Panc1 (cell line): ENCODE measurements around the gene AHI1. TPM values are rescaled to one million over a fixed set of nuclear protein-coding genes. Genes with fewer than 3 reads are reported as not detected.

Experiments
- ATAC-seq: fragments of 200-7000 bp; cut with Tn5 transposase; 2 replicates; pipeline ENCODE4 v1.9.1; 2020; ENCODE audit warnings: mild to moderate bottlenecking, moderate library complexity
- BruUV-seq: library from RNA; stranded (reverse); fragments of 400-500 nt; replicated peaks from 2 replicates; lab custom pipeline; 2021; lab: Mats Ljungman, UMichigan
- CTCF ChIA-PET: fragments of 300-600 bp; sonication (Branson Sonifier 250); formaldehyde crosslinking; loops from one replicate; lab custom pipeline; 2022; ENCODE audit warnings: antibody characterized with exemption; lab: Charles Lee
- POLR2A ChIA-PET: fragments of 300-600 bp; sonication (Branson Sonifier 250); formaldehyde crosslinking; loops from one replicate; lab custom pipeline; 2022; ENCODE audit warnings: antibody characterized with exemption; lab: Charles Lee
- DNase-seq: peaks from one replicate; pipeline ENCODE4 v3.0.0-alpha.2; 2010; ENCODE audit warnings: low read depth, low spot score
- H3K27ac ChIP-seq: 2 replicates; pipeline ENCODE4 v1.5.1; 2011; ENCODE audit warnings: mild to moderate bottlenecking, low read length, inconsistent platforms
- H3K27me3 ChIP-seq: fragments of 200-500 bp; sonication (Bioruptor generic); 2 replicates; pipeline ENCODE4 v1.6.0; 2014; ENCODE audit warnings: low read length, inconsistent platforms; ENCODE audit not compliant: control insufficient read depth, insufficient read depth
- H3K36me3 ChIP-seq: fragments of 200-500 bp; sonication (Bioruptor generic); 2 replicates; pipeline ENCODE4 v1.5.1; 2014; ENCODE audit warnings: inconsistent platforms, mild to moderate bottlenecking, low read length, moderate library complexity; ENCODE audit not compliant: control insufficient read depth, insufficient read depth
- H3K4me1 ChIP-seq: 2 replicates; pipeline ENCODE4 v1.5.1; 2011; ENCODE audit warnings: inconsistent platforms, mild to moderate bottlenecking, low read length, moderate library complexity; ENCODE audit not compliant: control insufficient read depth, insufficient read depth
- H3K4me3 ChIP-seq, 2 experiments: 2 replicates each; pipeline ENCODE4 v1.5.1; 2011 to 2012; ENCODE audit warnings: low read depth in 2 of 2, low read length in 2 of 2, mild to moderate bottlenecking in 2 of 2, inconsistent platforms in 1 of 2, moderate library complexity in 1 of 2
- H3K9me3 ChIP-seq: fragments of 200-500 bp; sonication (Bioruptor generic); 2 replicates; pipeline ENCODE4 v1.5.1; 2014; ENCODE audit warnings: low read depth, mild to moderate bottlenecking, inconsistent platforms, low read length, moderate library complexity; ENCODE audit not compliant: control insufficient read depth, insufficient read depth
- POLR2AphosphoS5 ChIP-seq: IDR thresholded peaks from 2 replicates; pipeline ENCODE4 v1.6.1; 2012; ENCODE audit warnings: mild to moderate bottlenecking, low read depth, low read length, moderate library complexity
- SIN3A ChIP-seq: IDR thresholded peaks from 2 replicates; pipeline ENCODE4 v1.6.1; 2012; ENCODE audit warnings: low read depth, mild to moderate bottlenecking, low read length, moderate library complexity, borderline replicate concordance; ENCODE audit not compliant: insufficient read depth
- TCF7L2 ChIP-seq: IDR thresholded peaks from 2 replicates; pipeline ENCODE4 v1.6.1; 2011; ENCODE audit warnings: mild to moderate bottlenecking, low read depth, low read length, inconsistent platforms
- in situ Hi-C: cut with HindIII; loops from 2 replicates; pipeline ENCODE4 v1.10.0; 2016; ENCODE audit warnings: low sequenced_read_pairs, low pct_unique_long_range_greater_than_20kb
- intact Hi-C: fragments of 100-400 bp; cut with micrococcal nuclease; formaldehyde crosslinking; loops from one replicate; pipeline ENCODE4 v1.10.0; 2022; ENCODE audit not compliant: unreplicated experiment
- total RNA-seq: library from RNA; stranded (reverse); gene quantifications from one replicate; pipeline ENCODE4 v1.2.1, GENCODE V29; 2021; ENCODE audit not compliant: unreplicated experiment
- TF ChIP-seq, protein P1 (sequence below), 2 experiments: IDR thresholded peaks; 2 replicates each; pipeline ENCODE4 v1.6.1; 2011 to 2012; ENCODE audit warnings: low read depth in 2 of 2, control low read depth in 1 of 2, low read length in 1 of 2, mild to moderate bottlenecking in 1 of 2, moderate library complexity in 1 of 2; ENCODE audit not compliant: insufficient read depth in 1 of 2
- TF ChIP-seq, protein P2 (sequence below): fragments of 450-650 bp; IDR thresholded peaks from 2 replicates; pipeline ENCODE4 v1.5.1; 2017; ENCODE audit warnings: mild to moderate bottlenecking

AHI1 gene
- total RNA-seq, 1 experiment from 2014 or later, result 22.3 TPM

DNA sequence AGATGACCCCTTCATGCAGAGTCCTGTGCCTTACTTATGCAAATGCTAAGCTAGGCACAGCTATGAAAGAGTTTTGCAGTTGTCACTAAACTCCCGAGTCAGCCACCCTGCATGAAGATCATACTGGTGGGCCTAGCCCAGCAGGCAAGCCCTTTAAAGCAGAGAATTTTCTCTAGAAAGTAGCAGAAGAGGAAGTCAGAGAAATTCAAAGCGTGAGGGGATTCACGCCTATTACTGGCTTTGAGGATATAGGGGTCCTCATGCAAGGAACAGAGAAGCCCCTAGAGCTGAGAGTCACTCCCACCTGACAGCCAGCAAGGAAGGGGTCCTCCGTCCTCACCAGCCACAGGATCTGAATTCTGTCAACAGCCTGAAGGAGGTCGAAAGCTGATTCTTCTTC lies 261.8 kb downstream of the AHI1 start:
- H3K27ac ChIP-seq, result no peak overlapping the region
- intact Hi-C loops (no loop called here), in situ Hi-C loops (no loop called here)
- H3K4me1 ChIP-seq, result no peaks in the 10 kb centered on the region
- BruUV-seq, result no TSS peak
- H3K36me3 ChIP-seq, result no peaks in the 10 kb centered on the region
- CTCF ChIA-PET, result no interaction called here
- no peaks in the 10 kb centered on the region for H3K9me3 ChIP-seq
- no peak overlapping the region for H3K4me3 ChIP-seq
- H3K27me3 ChIP-seq, result no peaks in the 10 kb centered on the region; the same call in 1 of the 2 replicates
- ATAC-seq (no peak), DNase-seq (no peak)
- POLR2A ChIA-PET, result no interaction called here
- TF ChIP-seq, protein P1, sequence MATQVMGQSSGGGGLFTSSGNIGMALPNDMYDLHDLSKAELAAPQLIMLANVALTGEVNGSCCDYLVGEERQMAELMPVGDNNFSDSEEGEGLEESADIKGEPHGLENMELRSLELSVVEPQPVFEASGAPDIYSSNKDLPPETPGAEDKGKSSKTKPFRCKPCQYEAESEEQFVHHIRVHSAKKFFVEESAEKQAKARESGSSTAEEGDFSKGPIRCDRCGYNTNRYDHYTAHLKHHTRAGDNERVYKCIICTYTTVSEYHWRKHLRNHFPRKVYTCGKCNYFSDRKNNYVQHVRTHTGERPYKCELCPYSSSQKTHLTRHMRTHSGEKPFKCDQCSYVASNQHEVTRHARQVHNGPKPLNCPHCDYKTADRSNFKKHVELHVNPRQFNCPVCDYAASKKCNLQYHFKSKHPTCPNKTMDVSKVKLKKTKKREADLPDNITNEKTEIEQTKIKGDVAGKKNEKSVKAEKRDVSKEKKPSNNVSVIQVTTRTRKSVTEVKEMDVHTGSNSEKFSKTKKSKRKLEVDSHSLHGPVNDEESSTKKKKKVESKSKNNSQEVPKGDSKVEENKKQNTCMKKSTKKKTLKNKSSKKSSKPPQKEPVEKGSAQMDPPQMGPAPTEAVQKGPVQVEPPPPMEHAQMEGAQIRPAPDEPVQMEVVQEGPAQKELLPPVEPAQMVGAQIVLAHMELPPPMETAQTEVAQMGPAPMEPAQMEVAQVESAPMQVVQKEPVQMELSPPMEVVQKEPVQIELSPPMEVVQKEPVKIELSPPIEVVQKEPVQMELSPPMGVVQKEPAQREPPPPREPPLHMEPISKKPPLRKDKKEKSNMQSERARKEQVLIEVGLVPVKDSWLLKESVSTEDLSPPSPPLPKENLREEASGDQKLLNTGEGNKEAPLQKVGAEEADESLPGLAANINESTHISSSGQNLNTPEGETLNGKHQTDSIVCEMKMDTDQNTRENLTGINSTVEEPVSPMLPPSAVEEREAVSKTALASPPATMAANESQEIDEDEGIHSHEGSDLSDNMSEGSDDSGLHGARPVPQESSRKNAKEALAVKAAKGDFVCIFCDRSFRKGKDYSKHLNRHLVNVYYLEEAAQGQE (IDR thresholded peaks at IDR 0.05; ENCODE audit: insufficient read depth in 1 of 2, low read depth in 2 of 2, low read length in 1 of 2), result no peak
- TF ChIP-seq POLR2AphosphoS5, result no peak
- TF ChIP-seq, protein P2, sequence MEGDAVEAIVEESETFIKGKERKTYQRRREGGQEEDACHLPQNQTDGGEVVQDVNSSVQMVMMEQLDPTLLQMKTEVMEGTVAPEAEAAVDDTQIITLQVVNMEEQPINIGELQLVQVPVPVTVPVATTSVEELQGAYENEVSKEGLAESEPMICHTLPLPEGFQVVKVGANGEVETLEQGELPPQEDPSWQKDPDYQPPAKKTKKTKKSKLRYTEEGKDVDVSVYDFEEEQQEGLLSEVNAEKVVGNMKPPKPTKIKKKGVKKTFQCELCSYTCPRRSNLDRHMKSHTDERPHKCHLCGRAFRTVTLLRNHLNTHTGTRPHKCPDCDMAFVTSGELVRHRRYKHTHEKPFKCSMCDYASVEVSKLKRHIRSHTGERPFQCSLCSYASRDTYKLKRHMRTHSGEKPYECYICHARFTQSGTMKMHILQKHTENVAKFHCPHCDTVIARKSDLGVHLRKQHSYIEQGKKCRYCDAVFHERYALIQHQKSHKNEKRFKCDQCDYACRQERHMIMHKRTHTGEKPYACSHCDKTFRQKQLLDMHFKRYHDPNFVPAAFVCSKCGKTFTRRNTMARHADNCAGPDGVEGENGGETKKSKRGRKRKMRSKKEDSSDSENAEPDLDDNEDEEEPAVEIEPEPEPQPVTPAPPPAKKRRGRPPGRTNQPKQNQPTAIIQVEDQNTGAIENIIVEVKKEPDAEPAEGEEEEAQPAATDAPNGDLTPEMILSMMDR, result no peak
- TF ChIP-seq SIN3A, result no peak
- no peak for TF ChIP-seq TCF7L2

DNA sequence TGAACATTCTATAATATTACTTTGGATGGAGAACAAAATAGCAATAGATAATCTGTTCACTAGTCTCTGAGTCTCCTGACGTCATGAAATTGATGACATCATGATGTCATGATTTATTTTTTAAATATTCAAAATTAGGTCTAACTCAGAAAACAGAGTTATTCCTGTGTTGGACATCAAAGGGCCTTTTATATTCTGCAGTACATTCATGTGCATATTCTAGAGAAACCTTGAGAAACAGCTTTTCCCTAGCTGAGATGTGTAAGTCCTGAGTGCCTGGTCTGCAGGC lies 263.1 kb downstream of the AHI1 start:
- CTCF ChIA-PET, result no interaction called here
- Histone ChIP-seq H3K4me1 (no peaks in the 10 kb centered on the region), H3K27ac (no peak overlapping the region), H3K4me3 (no peak overlapping the region), H3K36me3 (no peaks in the 10 kb centered on the region), H3K27me3 (no peaks in the 10 kb centered on the region), H3K9me3 (no peaks in the 10 kb centered on the region)
- POLR2A ChIA-PET, result no interaction called here
- TF ChIP-seq TCF7L2 (no peak), SIN3A (no peak), POLR2AphosphoS5 (no peak)
- TF ChIP-seq, protein P1 (IDR thresholded peaks at IDR 0.05; ENCODE audit: insufficient read depth in 1 of 2, low read depth in 2 of 2, low read length in 1 of 2), result no peak
- TF ChIP-seq, protein P2, result no peak
- BruUV-seq, result no TSS peak
- in situ Hi-C loops, result no loop called here
- ATAC-seq, result no peak
- no peak for DNase-seq
- intact Hi-C loops, result no loop called here
